Activated CD8-positive, alpha-beta T cell treated with anti-CD3 and anti-CD28 coated beads for 36 hours (primary cell): Measurements from ENCODE around the gene LRRC25. TPM values are rescaled to one million over a fixed set of nuclear protein-coding genes. Genes with fewer than 3 reads are reported as not detected.
"Not testable (repeated sequence)": the region's sequence is repeated elsewhere in the genome, so short reads cannot be mapped to it uniquely, and the experiment has no call there.

Experiments used
- ATAC-seq: fragments of 200-7000 bp; cut with Tn5 transposase; one replicate; pipeline ENCODE4 v1.10.0; 2021; ENCODE audit warnings: mild to moderate bottlenecking, moderate library complexity
- CTCF ChIA-PET: fragments of 350-600 bp; sonication (Branson Sonifier 250); formaldehyde crosslinking; loops from one replicate; lab custom pipeline; 2021; ENCODE audit warnings: antibody characterized with exemption; lab: Charles Lee
- POLR2A ChIA-PET: fragments of 350-600 bp; sonication (Branson Sonifier 250); formaldehyde crosslinking; loops from one replicate; lab custom pipeline; 2021; ENCODE audit warnings: antibody characterized with exemption; lab: Charles Lee
- DNase-seq: peaks from one replicate; pipeline ENCODE4 v3.0.0-alpha.2; 2020
- H3K27ac Mint-ChIP-seq: one replicate; pipeline ENCODE4 v1.8.0; 2021; ENCODE audit warnings: mild to moderate bottlenecking, mixed read lengths
- H3K27me3 Mint-ChIP-seq: one replicate; pipeline ENCODE4 v1.8.0; 2021; ENCODE audit warnings: mixed read lengths
- H3K36me3 Mint-ChIP-seq: one replicate; pipeline ENCODE4 v1.8.0; 2021; ENCODE audit warnings: low read depth, mixed read lengths
- H3K4me1 Mint-ChIP-seq: one replicate; pipeline ENCODE4 v1.8.0; 2021; ENCODE audit warnings: low read depth, mixed read lengths
- H3K4me3 Mint-ChIP-seq: one replicate; pipeline ENCODE4 v1.8.0; 2021; ENCODE audit warnings: mild to moderate bottlenecking, moderate library complexity, mixed read lengths
- H3K9me3 Mint-ChIP-seq: one replicate; pipeline ENCODE4 v1.8.0; 2021; ENCODE audit warnings: mixed read lengths
- intact Hi-C: fragments of 100-400 bp; cut with micrococcal nuclease; formaldehyde crosslinking; loops from one replicate; pipeline ENCODE4 v1.10.0; 2022
- total RNA-seq, 2 experiments: library from RNA; stranded (reverse); gene quantifications; one replicate each; pipeline ENCODE4 v1.2.3, GENCODE V29; 2021
- TF ChIP-seq, protein P1 (sequence below): fragments of 200-600 bp; IDR thresholded peaks from one replicate; pipeline ENCODE4 v1.8.0; 2022; ENCODE audit warnings: antibody characterized with exemption, mild to moderate bottlenecking

The LRRC25 gene
- total RNA-seq, 2 experiments from 2014 or later = not detected

DNA sequence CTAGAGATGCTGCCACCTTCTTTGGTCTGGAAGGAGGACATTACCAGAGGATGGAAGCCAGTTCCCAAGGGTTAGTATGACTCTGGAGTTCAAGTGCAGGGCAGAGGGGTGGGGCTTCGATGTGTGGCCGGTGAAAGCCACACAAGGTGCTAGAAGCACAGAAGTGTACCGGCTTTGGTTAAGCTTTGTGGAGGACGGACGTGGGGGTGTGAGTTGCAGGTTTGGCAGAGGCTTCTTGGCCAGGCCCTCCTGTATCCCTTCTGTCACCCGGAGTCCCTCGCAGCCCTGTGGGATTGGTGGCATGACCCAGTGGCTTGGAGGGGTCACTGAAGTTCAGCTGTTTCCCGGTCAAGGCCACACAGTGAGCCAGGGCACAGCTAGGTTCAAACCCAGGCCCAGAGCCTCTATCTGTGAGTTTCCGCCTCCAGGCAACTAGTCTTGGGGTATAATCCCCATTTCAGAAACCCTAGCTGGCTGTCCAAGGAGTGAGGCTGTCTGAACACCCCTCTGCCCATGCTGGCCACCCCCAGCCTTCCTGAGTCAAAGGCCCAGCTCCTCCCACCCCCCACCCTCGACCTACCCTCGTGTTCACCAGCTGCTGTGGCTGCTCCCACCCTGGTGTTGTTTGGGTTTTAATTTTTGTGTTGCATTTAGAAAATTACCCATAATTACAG, 17.2 kb upstream of the LRRC25 start:
- peaks cover 18% of the 10 kb centered on the region for H3K27me3 Mint-ChIP-seq
- peak overlapping the region; percentile 42 for H3K27ac Mint-ChIP-seq
- H3K4me3 Mint-ChIP-seq = no peak overlapping the region
- TF ChIP-seq, protein P1, sequence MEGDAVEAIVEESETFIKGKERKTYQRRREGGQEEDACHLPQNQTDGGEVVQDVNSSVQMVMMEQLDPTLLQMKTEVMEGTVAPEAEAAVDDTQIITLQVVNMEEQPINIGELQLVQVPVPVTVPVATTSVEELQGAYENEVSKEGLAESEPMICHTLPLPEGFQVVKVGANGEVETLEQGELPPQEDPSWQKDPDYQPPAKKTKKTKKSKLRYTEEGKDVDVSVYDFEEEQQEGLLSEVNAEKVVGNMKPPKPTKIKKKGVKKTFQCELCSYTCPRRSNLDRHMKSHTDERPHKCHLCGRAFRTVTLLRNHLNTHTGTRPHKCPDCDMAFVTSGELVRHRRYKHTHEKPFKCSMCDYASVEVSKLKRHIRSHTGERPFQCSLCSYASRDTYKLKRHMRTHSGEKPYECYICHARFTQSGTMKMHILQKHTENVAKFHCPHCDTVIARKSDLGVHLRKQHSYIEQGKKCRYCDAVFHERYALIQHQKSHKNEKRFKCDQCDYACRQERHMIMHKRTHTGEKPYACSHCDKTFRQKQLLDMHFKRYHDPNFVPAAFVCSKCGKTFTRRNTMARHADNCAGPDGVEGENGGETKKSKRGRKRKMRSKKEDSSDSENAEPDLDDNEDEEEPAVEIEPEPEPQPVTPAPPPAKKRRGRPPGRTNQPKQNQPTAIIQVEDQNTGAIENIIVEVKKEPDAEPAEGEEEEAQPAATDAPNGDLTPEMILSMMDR = no peak
- peaks cover 50% of the 10 kb centered on the region for H3K4me1 Mint-ChIP-seq
- DNase-seq = peak; percentile 61
- ChIA-PET CTCF (interaction anchor here (1.0 to 11.2 kb wide), 6 partner anchors 14 to 135 kb away, joined by 4 to 181 read pairs (median 6); partner anchors contain the start of genes GDF15 and JUND), POLR2A (interaction anchor here (1.0 to 1.7 kb wide), 3 partner anchors 21 to 93 kb away, joined by 3 to 5 read pairs (median 4); no protein-coding TSS in a partner anchor)
- no peak for ATAC-seq
- H3K36me3 Mint-ChIP-seq = no peaks in the 10 kb centered on the region
- H3K9me3 Mint-ChIP-seq = no peaks in the 10 kb centered on the region
- intact Hi-C loops = loop anchor here (5.0 kb wide), 1 partner anchor 67 kb away; no protein-coding TSS in a partner anchor

DNA sequence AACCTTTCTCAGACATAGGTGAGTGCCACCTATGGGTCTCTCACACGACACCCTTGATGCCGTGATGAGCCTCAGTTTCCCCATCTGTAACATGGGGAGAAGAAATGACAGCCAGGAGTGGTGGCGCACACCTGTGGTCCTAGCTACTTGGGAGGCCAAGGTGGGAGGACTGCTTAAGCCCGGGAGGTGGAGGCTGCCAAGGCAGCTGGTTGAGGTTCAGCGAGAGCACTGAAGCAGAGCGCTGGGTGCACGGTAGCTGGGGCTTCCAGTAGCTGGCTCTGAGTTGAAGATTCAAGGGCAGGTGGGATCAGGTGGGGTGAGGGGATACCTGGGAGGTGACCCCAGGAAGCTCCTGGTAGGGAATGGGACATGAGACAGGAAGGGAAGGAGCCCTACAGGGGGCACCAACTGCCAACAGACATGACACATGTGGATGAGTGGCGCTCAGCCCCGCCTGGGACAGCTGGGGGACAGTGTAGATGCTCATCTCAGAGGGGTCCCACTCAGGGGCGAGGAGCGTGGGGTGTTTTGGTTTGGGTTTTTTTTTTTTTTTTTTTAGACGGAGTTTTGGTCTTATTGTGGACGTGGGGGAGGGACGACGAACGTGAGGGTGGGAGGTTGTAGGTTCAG, 15.3 kb upstream of the LRRC25 start:
- intact Hi-C loops = loop anchor here (5.0 kb wide), 1 partner anchor 65 kb away; no protein-coding TSS in a partner anchor
- H3K9me3 Mint-ChIP-seq = no peaks in the 10 kb centered on the region
- no peak for DNase-seq
- H3K36me3 Mint-ChIP-seq = no peaks in the 10 kb centered on the region
- CTCF ChIA-PET = interaction anchor here (0.6 to 11.2 kb wide), 10 partner anchors 24 to 229 kb away, joined by 3 to 181 read pairs (median 6); partner anchors contain the start of genes GDF15 and JUND
- TF ChIP-seq, protein P1 = no peak
- H3K4me1 Mint-ChIP-seq = peaks cover 37% of the 10 kb centered on the region
- H3K4me3 Mint-ChIP-seq = no peak overlapping the region
- peaks cover 12% of the 10 kb centered on the region for H3K27me3 Mint-ChIP-seq
- H3K27ac Mint-ChIP-seq = no peak overlapping the region
- no peak for ATAC-seq
- POLR2A ChIA-PET = interaction anchor here (1.6 kb wide), 1 partner anchor 25 kb away, joined by 4 read pairs; no protein-coding TSS in a partner anchor

DNA sequence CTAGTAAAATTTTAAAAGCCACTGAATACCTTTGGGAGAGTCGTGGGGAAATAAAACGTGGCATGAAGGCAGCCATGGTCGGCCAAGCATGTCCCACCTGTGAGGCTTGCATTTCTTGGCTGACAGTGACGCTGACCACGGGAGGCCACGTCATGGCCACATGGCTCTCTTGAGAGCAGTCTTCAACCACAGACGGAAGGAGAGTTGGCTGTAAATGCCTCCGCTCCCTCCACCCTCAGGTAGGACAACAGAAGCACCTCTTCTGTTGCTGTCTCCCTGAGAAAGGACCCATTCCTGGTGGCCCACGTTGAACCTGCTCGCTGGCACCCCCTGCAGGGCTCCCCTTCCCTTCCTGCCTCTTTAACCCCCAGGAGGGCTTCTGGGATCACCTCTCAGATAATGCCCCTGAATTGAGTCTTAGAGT, 10.6 kb upstream of the LRRC25 start:
- H3K4me3 Mint-ChIP-seq = no peak overlapping the region
- H3K27ac Mint-ChIP-seq = no peak overlapping the region
- peaks cover 6% of the 10 kb centered on the region for H3K27me3 Mint-ChIP-seq
- no peaks in the 10 kb centered on the region for H3K36me3 Mint-ChIP-seq
- peaks cover 5% of the 10 kb centered on the region for H3K4me1 Mint-ChIP-seq
- DNase-seq (peak; percentile 62), ATAC-seq (peak; percentile 40)
- H3K9me3 Mint-ChIP-seq = no peaks in the 10 kb centered on the region
- TF ChIP-seq, protein P1 = peak; percentile 58
- CTCF ChIA-PET = no interaction called here
- POLR2A ChIA-PET = no interaction called here
- intact Hi-C loops = no loop called here

DNA sequence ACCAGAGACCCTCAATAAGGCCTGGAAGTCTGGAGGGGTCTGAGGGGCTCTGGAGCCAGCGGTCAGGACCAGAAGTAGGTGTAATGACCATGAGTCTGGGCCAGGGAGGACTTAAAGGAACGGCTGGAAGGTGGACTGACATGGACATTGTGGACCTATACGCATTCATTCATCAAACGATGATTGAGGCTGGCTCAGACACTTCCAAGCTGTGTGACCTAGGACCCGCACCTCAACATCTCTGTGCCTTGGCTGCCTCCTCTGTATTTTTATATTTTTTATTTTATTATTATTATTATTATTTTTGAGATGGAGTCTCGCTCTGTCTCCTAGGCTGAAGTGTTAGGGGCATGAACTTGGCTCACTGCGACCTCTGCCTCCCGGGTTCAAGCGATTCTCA, 9.3 kb upstream of the LRRC25 start:
- CTCF ChIA-PET = interaction anchor here (0.8 to 1.5 kb wide), 2 partner anchors 19 to 127 kb away, joined by 3 read pairs; no protein-coding TSS in a partner anchor
- Mint-ChIP-seq H3K4me3 (no peak overlapping the region), H3K27me3 (peaks cover 3% of the 10 kb centered on the region), H3K36me3 (no peaks in the 10 kb centered on the region), H3K4me1 (peaks cover 5% of the 10 kb centered on the region), H3K9me3 (no peaks in the 10 kb centered on the region), H3K27ac (no peak overlapping the region)
- POLR2A ChIA-PET = no interaction called here
- intact Hi-C loops = no loop called here
- DNase-seq = no peak
- TF ChIP-seq, protein P1 = no peak
- no peak for ATAC-seq

DNA sequence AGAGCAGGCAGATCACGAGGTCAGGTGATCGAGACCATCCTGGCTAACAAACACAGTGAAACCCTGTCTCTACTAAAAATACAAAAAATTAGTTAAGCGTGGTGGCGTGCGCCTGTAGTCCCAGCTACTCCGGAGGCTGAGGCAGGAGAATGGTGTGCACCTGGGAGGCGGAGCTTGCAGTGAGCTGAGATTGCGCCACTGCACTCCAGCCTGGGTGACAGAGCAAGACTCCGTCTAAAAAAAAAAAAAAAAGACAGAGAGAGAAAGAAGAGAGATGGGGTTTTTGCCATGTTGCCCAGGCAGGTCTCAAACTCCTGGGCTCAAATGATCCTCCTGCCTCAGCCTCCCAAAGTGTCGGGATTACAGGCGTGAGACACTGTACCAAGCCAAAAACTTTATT, 8.3 kb upstream of the LRRC25 start:
- H3K4me3 Mint-ChIP-seq, DNase-seq, H3K9me3 Mint-ChIP-seq, ATAC-seq, H3K27ac Mint-ChIP-seq, H3K27me3 Mint-ChIP-seq, H3K36me3 Mint-ChIP-seq, intact Hi-C loops, H3K4me1 Mint-ChIP-seq: not testable (repeated sequence)
- CTCF ChIA-PET = interaction anchor here (0.7 to 2.6 kb wide), 2 partner anchors 13 to 17 kb away, joined by 3 to 12 read pairs; partner anchors contain the start of gene SSBP4
- POLR2A ChIA-PET = interaction anchor here (0.6 kb wide), 1 partner anchor 13 kb away, joined by 5 read pairs; no protein-coding TSS in a partner anchor

DNA sequence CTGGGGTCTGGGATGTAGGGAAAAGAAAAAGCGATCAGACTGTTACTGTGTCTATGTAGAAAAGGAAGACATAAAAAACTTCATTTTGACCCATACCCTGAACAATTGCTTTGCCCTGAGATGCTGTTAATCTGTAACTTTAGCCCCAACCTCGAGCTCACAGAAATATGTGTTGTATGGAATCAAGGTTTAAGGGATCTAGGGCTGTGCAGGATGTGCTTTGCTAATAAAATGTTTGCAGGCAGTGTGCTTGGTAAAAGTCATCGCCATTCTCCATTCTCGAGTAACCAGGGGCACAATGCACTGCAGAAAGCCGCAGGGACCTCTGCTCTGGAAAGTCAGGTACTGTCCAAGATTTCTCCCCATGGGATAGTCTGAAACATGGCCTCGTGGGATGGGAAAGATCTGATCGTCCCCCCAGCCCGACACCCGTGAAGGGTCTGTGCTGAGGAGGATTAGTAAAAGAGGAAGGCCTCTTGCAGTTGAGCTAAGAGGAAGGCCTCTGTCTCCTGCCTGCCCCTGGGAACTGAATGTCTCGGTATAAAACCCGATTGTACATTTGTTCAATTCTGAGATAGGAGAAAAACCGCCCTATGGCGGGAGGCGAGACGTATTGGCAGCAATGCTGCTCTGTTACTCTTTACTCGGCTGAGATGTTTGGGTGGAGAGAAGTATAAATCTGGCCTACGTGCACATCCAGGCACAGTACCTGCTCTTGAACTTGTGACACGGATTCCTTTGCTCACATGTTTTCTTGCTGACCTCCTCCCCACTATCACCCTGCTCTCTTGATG, 5.2 kb upstream of the LRRC25 start:
- intact Hi-C loops = not testable (repeated sequence)

More for the DNA sequence above, 5.2 kb upstream of the LRRC25 start:
- H3K36me3 Mint-ChIP-seq, ATAC-seq, H3K4me3 Mint-ChIP-seq, H3K27me3 Mint-ChIP-seq, DNase-seq, H3K9me3 Mint-ChIP-seq, H3K4me1 Mint-ChIP-seq, H3K27ac Mint-ChIP-seq, POLR2A ChIA-PET: not testable (repeated sequence)
- CTCF ChIA-PET = interaction anchor here (1.2 to 2.2 kb wide), 3 partner anchors 8 to 43 kb away, joined by 3 to 10 read pairs (median 3); no protein-coding TSS in a partner anchor
